NCI-H1436 (cell line): ENCODE results near the gene NR6A1.

Experiments used
- DNase-seq: peaks from one replicate; lab custom pipeline; 2025; lab: John Stamatoyannopoulos, UW

NR6A1 gene

DNA sequence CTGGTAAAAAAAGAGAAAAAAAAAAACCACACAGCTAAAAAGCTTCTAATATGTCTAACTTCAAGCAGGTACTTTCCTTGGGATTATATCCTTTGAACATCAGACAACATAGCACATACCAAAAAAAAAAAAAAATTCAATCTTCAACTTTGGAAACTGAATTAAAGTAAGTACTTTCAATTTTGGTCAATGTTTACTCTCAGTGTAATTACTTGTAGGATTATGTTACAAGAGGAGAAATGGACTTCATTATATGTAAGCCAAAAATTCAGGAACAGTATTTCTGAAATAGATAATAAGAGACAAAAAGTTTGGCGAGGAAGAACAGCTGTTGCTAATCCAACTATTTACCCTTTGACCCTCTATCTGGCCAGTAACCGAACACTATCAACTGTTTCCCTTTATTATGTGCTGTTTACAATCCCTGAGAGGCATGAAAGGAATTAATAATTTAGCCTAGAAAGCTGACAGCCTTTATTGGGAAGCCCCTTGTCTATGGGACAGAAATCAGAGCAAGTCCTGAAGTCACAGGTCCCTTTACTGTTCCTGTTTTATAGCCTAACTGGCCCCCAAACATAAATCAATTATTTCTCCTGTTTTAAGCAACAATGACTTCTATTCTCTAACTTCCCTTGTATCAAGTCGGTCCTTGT is 46.6 kb downstream of the NR6A1 start:
- no peak for DNase-seq

DNA sequence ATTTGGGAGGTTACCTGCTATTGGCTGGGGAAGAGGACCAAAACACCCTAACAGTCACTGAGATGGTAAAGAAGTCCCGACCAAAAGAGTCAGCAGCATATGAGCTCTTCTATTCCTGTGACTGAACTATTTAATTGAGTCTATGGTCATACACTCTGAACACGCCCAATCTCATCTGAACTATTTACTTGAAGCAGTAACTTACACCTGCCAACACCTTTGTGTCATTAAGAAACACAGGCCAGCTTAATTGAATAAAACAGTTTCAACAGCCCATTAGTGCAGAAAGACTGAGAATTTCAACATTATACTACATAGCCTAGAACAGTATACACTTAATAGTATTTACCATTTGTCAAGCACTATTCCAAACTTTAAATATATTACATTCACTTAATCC is 47.8 kb downstream of the NR6A1 start:
- no peak for DNase-seq

DNA sequence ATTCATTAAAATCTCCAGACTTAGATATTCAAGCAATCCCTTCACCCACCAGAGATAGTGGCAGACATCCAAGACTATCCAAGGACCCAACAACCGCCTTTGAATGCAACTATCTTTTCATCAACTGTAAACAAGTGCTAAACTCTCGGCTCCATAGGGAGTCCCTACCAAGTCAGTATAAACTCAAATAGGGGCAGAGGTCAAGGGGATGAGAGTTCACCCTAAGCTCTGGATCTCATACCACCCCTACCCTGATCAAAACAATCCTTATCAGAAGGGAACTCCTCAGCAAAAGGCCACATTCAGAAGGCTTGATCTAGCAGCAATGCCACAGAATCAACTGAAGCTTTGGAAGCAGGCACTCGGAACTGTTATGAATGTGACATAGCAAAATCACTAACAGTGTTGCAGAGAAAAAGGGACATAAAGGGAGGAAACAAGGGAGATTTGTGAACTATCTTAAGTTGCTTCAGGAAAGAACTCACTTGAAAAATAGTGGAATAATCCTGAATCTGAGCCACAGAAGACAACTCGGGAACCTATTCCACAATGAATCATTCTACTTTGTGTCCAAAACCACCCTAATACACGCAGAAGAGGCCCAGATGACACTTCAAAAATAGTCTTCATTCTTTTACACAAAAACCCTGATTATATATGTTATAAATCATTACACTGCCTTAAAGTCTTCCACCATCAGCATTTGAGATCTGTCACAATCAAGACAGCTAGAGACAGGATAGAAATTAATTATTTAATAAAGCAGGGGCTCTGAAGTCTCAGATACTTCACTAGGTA is 49.8 kb downstream of the NR6A1 start:
- DNase-seq, result no peak

DNA sequence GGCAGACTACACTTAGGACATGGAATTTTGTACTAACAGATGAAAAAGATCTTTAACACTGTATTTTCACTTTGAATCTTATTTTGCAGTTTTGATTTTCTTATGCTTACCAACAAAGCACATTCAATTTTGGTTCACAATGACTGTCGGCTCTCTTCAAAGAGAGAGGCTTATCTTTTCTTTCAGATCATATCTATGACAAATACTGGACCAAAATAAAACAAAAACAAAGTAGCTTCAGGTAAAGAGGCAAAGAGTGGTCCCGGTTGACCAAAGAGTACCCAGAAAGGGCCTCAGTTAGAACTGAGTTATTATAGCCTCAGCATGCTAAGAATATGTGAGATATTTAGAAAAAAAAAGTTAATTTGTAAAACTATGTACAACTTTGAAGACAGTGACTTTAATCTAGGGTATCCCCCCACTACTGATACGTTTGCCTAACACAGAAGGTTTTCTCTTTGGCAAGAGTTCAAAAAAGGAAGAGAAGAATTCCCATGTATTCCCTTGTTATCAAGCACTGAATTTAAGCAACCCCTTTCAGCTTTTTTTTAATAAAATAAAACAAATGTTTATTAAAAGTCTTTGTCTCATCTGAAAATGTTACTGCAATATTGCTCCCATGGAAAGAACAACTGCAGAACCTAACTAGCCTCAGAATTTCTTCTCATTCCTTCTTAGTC is 50.5 kb downstream of the NR6A1 start:
- DNase-seq, result no peak

DNA sequence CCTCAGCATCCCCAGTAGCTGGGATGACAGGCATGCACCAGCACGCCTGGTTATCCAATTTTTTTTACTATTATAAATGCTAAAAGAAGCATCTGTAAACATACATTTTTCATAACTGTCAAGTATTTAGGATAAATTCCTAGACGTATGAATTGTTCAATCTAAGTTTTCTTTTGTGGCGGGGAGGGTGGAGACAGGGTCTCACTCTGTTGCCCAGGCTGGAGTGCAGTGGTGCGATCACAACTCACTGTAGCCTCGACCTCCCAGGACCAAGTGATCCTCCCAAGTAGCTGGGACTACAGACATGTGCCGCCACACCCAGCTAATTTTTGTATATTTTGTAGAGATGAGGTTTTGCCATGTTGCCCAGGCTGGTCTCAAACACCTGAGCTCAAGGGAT is 52.2 kb downstream of the NR6A1 start:
- DNase-seq, result no peak

DNA sequence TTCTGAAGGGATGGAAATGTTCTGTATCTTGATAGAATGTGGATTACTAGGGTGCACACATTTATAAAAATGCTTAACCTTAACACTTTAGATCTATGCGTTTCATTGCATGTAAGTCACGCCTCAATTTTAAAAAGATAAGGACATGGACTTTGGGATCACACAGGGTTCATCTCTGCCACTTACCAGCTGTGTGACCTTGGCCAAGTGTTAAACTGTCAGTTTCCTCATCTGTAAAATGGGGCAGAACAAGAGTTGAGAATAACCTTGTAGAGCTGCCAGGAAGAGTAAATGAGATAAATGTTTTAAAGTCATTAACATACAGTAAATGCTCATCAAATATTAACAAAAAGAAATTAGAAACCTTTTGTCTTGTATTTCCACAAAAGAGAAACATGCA is 53.5 kb downstream of the NR6A1 start:
- DNase-seq, result no peak

DNA sequence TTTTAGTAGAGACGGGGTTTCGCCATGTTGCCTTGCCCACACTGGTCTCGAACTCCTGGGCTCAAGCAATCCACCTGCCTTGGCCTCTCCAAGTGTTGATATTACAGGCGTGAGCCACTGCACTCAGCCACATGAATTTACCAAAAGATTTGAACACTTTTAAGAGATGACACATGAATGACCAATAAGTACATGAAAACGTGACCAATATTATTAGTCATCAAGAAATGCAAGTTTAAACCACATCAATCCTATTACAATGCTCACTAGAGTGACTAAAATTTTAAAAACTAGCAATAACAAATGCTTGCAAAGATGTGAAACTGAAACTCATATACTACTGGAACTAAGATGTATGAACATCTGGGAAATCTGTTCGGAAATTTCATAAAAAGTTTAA is 54.3 kb downstream of the NR6A1 start:
- DNase-seq, result no peak

DNA sequence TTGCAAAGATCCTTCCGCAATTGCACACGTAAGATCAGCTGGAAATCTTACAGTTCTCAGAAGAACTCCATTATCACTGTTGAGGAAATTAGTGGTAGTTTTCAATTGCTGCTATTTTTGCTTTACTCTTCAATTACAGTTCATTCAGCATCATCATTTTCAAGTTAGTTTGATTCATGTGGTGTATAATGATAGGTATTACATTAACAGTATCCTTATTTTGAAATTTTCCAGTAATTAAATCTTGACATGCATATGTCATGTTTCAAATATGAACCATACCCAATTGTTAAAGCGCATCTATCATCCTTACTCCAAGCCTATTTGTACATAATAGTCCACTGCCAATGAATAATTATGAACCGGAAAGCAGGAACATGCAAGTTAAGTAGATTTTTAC is 60.3 kb downstream of the NR6A1 start:
- no peak for DNase-seq

DNA sequence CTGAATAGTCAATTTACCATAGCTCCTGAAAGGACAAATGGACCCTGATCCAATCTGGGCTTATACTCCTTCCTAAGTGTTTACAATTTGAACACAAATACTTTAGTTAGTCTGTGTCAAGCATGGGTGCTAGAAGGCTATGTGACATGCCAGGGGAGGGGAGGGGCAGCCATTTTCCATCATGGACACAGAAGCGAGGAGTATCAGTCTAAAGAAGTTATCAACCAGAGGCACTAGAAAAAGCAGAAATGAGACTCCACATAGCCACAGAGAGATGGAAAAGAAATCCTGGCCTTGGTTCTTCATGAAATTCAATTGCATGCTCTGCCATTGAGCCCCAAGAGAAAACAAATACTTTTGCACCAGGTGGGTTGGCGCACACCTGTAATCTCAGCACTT is 61.8 kb downstream of the NR6A1 start:
- no peak for DNase-seq

DNA sequence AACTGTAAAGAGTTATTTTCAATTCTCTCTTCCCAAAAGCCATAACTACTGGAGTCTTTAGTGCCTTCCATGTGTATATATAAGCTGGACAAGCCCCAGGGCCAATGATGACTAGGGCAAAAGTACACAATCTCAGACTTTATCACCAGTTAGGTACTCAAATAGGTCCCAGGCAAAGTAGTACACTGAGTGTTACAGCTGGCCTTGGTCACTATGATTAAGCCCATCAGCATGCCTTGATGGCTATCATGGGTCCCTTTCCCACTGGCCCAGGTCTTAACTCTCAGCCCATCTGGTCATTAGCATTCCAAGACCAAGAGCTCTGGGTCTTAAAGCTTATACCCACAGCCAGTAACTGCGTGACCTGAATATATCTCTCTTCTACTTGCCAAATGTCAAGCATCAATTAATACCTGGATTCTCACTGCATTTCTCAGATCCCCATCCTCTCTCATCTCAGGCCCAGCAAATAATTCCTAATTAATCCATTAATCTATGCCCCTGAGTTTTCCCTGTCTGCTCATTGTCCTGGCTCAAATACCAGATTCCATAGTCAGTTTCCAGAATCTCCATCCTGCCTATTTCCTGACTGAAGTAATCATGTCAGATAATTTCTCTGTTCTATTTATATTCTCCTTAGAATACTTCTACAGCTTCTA is 62.3 kb downstream of the NR6A1 start:
- DNase-seq, result no peak

DNA sequence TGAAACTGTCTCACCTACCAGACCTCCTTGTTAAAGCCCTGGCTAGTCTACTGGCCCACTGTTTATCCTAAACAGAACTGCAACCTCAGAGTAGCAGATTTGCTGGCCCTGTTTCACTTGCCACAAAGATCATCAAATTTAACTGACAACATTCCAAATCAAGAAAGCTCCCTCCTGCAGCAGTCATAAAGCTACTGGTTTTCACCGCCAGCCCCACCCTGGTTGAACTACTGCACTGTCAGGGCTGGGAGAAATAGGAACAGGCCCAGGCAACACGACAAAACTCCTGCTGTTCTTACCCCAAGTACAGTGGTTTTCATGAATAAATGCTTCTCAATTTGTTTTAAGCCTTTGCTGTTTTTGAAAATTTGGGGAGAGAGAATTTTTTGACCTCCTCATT is 63.0 kb downstream of the NR6A1 start:
- DNase-seq, result no peak

DNA sequence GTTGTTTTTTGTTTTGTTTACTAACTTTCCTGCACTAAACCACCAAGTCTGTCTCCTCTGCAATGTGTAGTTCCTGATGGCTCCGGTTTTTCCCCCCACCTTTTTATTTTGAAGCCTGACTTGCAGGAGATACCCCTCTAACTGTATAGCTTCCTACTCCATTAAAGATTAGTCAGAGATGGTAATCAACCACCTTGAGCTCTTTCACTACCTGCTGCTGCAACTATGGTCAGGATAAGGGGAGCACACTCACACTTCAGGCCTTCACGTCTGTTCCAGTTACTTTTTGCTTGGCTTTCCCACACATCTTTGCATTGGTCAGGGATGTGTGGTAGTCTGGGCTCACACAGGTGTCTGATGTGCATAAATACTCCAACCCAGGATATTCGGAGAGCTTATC is 63.4 kb downstream of the NR6A1 start:
- DNase-seq, result no peak

DNA sequence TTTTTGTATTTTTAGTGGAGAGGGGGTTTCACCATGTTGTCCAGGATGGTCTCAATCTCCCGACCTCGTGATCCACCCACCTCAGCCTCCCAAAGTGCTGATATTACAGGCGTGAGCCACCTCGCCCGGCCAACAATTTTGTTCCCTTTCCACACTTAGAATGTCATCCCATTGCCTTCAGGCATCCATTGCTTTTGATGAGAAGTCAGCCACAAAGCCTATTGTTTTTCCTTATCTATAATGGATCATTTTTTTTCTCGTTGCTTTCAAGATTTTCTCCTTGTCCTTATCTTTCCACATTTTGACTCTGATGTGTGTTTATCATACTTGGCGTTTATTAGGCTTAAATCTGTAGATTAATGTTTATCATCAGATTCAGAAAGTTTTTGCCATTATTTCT is 64.4 kb downstream of the NR6A1 start:
- no peak for DNase-seq

DNA sequence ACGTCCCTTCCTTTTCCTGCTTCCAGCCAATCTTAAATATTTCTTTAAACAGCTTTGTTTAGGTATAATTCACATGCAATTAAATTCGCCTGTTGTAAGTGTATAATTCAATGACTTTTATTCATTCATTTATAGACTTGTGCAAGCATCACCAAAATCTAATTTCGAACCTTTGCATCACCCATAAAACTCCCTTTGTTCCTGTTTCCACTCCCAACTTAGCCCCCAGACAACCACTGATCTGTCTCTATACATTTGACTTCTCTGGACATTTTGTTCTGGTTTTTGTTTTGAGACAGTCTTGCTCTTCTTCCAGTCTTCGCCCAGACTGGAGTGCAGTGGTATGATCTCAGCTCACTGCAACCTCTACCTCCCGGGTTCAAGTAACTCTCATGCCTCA is 71.5 kb downstream of the NR6A1 start:
- no peak for DNase-seq

DNA sequence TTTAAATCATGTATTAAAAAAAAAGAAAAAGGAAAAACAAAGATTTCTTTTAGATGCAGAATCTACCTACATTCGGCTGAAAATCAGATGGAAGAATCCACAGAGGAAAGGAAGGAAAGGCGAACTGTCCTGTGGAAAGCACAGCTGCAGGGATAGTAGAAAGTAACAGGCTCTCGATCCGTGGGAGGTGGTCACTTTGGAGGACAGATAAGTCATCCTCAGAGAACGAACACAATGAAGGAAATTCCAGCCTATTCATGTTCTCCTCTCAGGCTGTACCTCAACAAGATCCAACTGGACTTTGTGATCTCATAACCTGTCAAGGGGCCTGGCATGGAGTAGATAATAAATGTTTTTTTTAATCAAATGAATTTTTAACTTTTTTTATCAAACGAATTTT is 72.8 kb downstream of the NR6A1 start:
- DNase-seq, result no peak

DNA sequence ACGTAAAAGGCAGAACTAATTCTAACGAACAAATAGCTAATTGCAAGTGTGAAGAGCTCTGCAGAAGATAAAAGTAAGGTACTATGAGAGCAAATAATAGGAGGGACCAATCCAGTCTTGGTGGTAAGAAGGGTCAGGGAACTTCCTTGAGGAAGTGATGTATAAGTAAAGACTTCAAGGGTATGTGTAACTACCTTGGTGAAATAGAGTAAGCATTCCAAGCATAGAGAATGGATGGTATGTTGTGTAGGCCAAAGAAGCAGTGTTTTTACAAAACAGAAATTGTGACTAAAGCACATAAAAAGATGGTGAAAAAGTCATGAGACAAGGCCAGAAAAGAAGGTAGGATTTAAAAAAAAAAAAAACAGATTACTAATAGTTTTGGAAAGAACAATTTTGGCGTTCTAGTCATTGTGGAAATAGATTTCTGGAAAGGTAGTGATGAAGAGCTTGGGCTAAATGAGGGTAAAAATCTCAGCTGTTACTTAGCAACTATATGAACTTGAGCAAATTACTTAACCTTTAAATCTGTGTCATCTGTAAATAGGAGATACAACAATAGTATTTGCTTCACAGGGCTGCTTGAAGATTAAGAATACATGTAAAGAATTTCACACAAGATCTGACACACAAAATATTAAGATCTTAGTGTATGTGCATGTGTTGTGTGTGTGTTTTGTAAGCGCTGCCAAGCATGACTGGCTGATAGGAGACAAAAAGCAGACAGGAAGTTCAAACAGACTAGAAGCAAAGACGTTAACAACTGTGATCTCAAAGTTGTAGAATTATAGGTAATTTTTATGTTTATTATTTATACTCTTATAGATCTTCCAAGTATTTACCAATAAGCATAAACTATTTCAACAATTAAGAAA is 73.5 kb downstream of the NR6A1 start:
- no peak for DNase-seq

DNA sequence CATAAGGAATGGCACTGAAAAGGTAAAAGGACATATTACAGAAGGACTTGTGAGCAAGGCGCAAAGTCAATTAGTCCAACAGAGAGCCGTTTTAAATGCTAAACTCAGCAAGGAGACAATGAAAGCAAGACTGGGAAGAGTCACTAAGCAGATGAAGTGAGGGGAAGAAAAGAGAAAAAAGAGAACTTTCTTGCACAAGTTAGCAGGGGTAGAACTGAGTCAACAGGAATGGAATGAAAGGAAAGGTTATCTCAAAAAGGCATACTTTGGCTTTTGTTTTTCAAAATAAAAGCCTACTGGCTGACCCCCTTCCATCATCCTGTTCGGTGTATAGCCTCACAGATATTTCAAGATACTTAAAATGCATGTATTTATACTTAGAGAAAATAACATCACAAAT is 75.0 kb downstream of the NR6A1 start:
- no peak for DNase-seq

DNA sequence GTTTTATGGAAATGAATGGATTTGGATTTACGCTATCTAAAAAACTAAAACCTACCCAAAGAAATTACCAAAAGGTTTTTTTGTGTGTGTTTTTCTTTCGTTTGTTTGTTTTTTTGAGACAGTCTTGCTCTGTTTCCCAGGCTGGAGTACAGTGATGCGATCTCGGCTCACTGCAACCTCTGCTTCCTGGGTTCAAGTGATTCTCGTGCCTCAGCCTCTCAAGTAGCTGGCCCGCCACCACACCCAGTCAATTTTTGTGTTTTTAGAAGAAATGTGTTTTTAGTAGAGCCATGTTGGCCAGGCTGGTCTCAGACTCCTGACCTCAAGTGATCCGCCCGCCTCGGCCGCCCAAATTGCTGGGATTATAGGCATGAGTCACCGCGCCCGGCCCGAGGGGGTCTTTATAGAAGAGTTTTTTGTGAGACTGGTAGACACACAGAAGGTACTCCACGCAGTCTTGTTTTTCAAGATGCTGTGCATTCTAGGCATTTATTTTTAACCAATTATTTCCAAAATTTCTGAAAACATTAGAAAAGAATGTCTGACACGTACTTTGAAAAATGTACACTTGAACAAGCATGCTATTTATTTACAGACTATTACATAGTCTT is 75.7 kb downstream of the NR6A1 start:
- DNase-seq, result no peak

DNA sequence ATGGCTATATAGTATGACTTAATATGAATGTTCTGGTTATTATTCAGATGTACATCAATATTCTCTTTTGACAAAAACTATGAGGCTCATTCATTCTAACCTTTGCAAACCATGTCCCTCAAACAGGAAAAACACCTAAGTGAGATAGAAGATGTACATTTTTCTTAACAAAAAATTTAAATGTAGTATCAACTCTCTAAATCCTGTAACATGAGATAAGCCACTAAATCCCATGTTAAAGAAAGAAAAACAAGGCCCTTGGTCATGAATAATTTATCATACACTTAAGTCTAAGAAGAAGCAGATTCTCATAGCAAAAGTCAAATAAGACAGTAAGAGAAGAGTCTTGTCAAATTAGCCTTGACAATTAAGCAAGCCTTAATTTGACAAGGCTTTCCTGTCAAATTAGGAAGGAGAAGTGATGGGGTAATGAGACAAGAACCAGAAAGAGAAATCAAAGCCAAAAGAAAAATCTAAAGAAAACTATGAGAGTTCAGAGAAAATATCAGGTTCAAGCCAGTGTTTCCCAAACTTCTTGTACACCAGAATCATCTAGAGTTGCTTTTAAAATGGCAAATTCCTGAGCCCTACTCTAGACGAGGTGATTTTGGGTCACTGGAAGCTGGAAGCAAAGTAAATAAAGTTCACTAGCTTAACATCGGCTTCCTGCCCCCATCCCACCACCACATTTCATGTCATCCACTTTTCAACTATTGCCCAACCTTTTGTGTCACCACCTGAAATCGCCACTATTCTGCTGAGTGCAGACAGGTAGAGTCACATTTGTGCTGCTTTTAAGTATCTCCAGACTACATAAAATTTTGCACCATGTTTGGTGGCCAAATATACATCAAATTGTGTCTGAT is 76.5 kb downstream of the NR6A1 start:
- no peak for DNase-seq

DNA sequence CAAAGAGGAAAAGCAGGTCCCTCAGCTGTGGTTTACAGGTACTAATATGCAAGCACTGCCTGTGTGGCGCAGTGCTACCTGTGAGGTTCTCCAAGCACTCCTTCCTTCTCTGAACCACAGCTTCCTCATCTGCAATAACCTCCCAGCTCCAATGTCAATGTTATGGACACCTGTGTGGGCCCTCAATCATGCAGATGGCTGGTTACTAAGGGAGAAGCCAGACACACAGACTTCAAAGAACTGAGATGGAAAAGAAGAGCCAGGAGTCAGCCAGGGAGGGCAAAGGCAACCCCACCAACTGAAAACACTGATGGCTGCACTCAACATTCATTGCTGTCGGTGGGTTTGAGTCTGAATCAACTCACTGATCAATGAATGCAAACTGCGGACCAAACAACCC is 77.7 kb downstream of the NR6A1 start:
- DNase-seq, result no peak
